Effector memory CD4-positive, alpha-beta T cell (primary cell): ENCODE measurements around the gene LIF.

Experiments
- DNase-seq, 3 donors: peaks; one replicate each; pipeline ENCODE4 v3.0.0-alpha.2; 2020
- H3K27ac ChIP-seq: 2 replicates; pipeline ENCODE4 v1.7.0; 2013; ENCODE audit warnings: mild to moderate bottlenecking, low read length, moderate library complexity; ENCODE audit not compliant: insufficient read depth, poor library complexity, severe bottlenecking
- H3K27me3 ChIP-seq: replicated peaks from 2 replicates; pipeline ENCODE4 v1.7.0; 2013; ENCODE audit warnings: mild to moderate bottlenecking, low read length; ENCODE audit not compliant: insufficient read depth, control insufficient read depth, poor library complexity, severe bottlenecking
- H3K36me3 ChIP-seq: 2 replicates; pipeline ENCODE4 v1.7.0; 2013; ENCODE audit warnings: mild to moderate bottlenecking, low read length, moderate library complexity; ENCODE audit not compliant: control insufficient read depth, insufficient read depth
- H3K4me1 ChIP-seq: 2 replicates; pipeline ENCODE4 v1.7.0; 2013; ENCODE audit warnings: low read length, mild to moderate bottlenecking; ENCODE audit not compliant: control insufficient read depth, insufficient read depth, poor library complexity, severe bottlenecking
- H3K4me3 ChIP-seq: 2 replicates; pipeline ENCODE4 v1.7.0; 2013; ENCODE audit warnings: low read length, low read depth, mild to moderate bottlenecking; ENCODE audit not compliant: insufficient read depth, poor library complexity, severe bottlenecking
- H3K9me3 ChIP-seq: 2 replicates; pipeline ENCODE4 v1.7.0; 2013; ENCODE audit warnings: mild to moderate bottlenecking, low read length, moderate library complexity; ENCODE audit not compliant: control insufficient read depth

Gene LIF

GRCh38 chr22:30263883-30264282, 17.3 kb upstream of the LIF start:
- Histone ChIP-seq H3K9me3 (no peaks in the 10 kb centered on the region), H3K36me3 (peaks cover 5% of the 10 kb centered on the region), H3K4me1 (peaks cover 56% of the 10 kb centered on the region), H3K27ac (no peak overlapping the region), H3K4me3 (no peak overlapping the region), H3K27me3 (no peaks in the 10 kb centered on the region)
- DNase-seq, result no peak

- no peaks in the 10 kb centered on the region for H3K27me3 ChIP-seq
- H3K4me3 ChIP-seq, result peak overlapping the region; percentile 5
- peaks cover 56% of the 10 kb centered on the region for H3K4me1 ChIP-seq
- peak overlapping the region; percentile 29 for H3K27ac ChIP-seq
- H3K36me3 ChIP-seq, result peaks cover 5% of the 10 kb centered on the region
- peak; percentile 57 to 74 (median 61) for DNase-seq
- H3K9me3 ChIP-seq, result no peaks in the 10 kb centered on the region
Measured at GRCh38 chr22:30262917-30263741, 16.6 kb upstream of the LIF start.

GRCh38 chr22:30262112-30262511, 15.6 kb upstream of the LIF start:
- no peak overlapping the region for H3K4me3 ChIP-seq
- no peaks in the 10 kb centered on the region for H3K27me3 ChIP-seq
- no peaks in the 10 kb centered on the region for H3K9me3 ChIP-seq
- H3K36me3 ChIP-seq, result peaks cover 5% of the 10 kb centered on the region
- no peak for DNase-seq
- no peak overlapping the region for H3K27ac ChIP-seq
- peaks cover 48% of the 10 kb centered on the region for H3K4me1 ChIP-seq

GRCh38 chr22:30261134-30261533, 14.6 kb upstream of the LIF start:
- DNase-seq, result no peak
- Histone ChIP-seq H3K27ac (no peak overlapping the region), H3K27me3 (no peaks in the 10 kb centered on the region), H3K9me3 (no peaks in the 10 kb centered on the region), H3K36me3 (peaks cover 5% of the 10 kb centered on the region), H3K4me1 (peaks cover 39% of the 10 kb centered on the region), H3K4me3 (no peak overlapping the region)

GRCh38 chr22:30260682-30261081, 14.1 kb upstream of the LIF start:
- no peaks in the 10 kb centered on the region for H3K9me3 ChIP-seq
- no peak overlapping the region for H3K4me3 ChIP-seq
- no peaks in the 10 kb centered on the region for H3K27me3 ChIP-seq
- DNase-seq, result no peak
- peaks cover 35% of the 10 kb centered on the region for H3K4me1 ChIP-seq
- H3K36me3 ChIP-seq, result peaks cover 5% of the 10 kb centered on the region
- H3K27ac ChIP-seq, result no peak overlapping the region

GRCh38 chr22:30260276-30260675, 13.7 kb upstream of the LIF start:
- H3K4me1 ChIP-seq, result peaks cover 31% of the 10 kb centered on the region
- no peaks in the 10 kb centered on the region for H3K27me3 ChIP-seq
- H3K4me3 ChIP-seq, result no peak overlapping the region
- no peak overlapping the region for H3K27ac ChIP-seq
- DNase-seq, result no peak
- H3K36me3 ChIP-seq, result peaks cover 5% of the 10 kb centered on the region
- H3K9me3 ChIP-seq, result no peaks in the 10 kb centered on the region

GRCh38 chr22:30254314-30254713, 7.8 kb upstream of the LIF start:
- H3K9me3 ChIP-seq, result no peaks in the 10 kb centered on the region
- no peaks in the 10 kb centered on the region for H3K36me3 ChIP-seq
- H3K27me3 ChIP-seq, result no peaks in the 10 kb centered on the region
- DNase-seq, result no peak
- H3K4me3 ChIP-seq, result no peak overlapping the region
- no peak overlapping the region for H3K27ac ChIP-seq
- H3K4me1 ChIP-seq, result no peaks in the 10 kb centered on the region

- Histone ChIP-seq H3K27me3 (no peaks in the 10 kb centered on the region), H3K9me3 (no peaks in the 10 kb centered on the region), H3K4me1 (no peaks in the 10 kb centered on the region), H3K4me3 (no peak overlapping the region), H3K36me3 (no peaks in the 10 kb centered on the region), H3K27ac (no peak overlapping the region)
- DNase-seq, result no peak
Measured at GRCh38 chr22:30253205-30253852, 6.8 kb upstream of the LIF start.

- Histone ChIP-seq H3K4me3 (no peak overlapping the region), H3K27me3 (no peaks in the 10 kb centered on the region), H3K4me1 (no peaks in the 10 kb centered on the region), H3K27ac (no peak overlapping the region), H3K36me3 (no peaks in the 10 kb centered on the region), H3K9me3 (no peaks in the 10 kb centered on the region)
- DNase-seq, result no peak
Measured at GRCh38 chr22:30252411-30253204, 6.0 kb upstream of the LIF start.

GRCh38 chr22:30251711-30252110, 5.2 kb upstream of the LIF start:
- H3K9me3 ChIP-seq, result no peaks in the 10 kb centered on the region
- H3K4me1 ChIP-seq, result peaks cover 7% of the 10 kb centered on the region
- DNase-seq, result no peak
- H3K36me3 ChIP-seq, result no peaks in the 10 kb centered on the region
- H3K4me3 ChIP-seq, result no peak overlapping the region
- no peak overlapping the region for H3K27ac ChIP-seq
- no peaks in the 10 kb centered on the region for H3K27me3 ChIP-seq
